Measurements from ENCODE around the gene KICS2. TPM values are rescaled to one million over a fixed set of nuclear protein-coding genes. Genes with fewer than 3 reads are reported as not detected.

The KICS2 gene
- total RNA-seq (2014; rRNA removed; shearing (Covaris generic)) = 3.9 and 10.2 TPM in 2 replicates

GRCh38 chr12:64222009-64222765, at the start of gene KICS2:
KICS2 (minus strand) TSS chr12:64222296; CDS start chr12:64222237, 59 bp downstream.
- DNase-seq (ENCODE audit: low read depth) = peak; percentile 89

- DNase-seq (ENCODE audit: low read depth) = no peak
Measured at GRCh38 chr12:64270411-64270810, 48.3 kb upstream of the KICS2 start.

GRCh38 chr12:64269161-64269560, 47.1 kb upstream of the KICS2 start:
- DNase-seq (ENCODE audit: low read depth) = no peak

GRCh38 chr12:64268409-64268808, 46.3 kb upstream of the KICS2 start:
- DNase-seq (ENCODE audit: low read depth) = no peak

GRCh38 chr12:64265839-64266238, 43.7 kb upstream of the KICS2 start:
- no peak for DNase-seq (ENCODE audit: low read depth)

- no peak for DNase-seq (ENCODE audit: low read depth)
Measured at GRCh38 chr12:64261813-64262212, 39.7 kb upstream of the KICS2 start.

GRCh38 chr12:64258576-64258975, 36.5 kb upstream of the KICS2 start:
- no peak for DNase-seq (ENCODE audit: low read depth)

- peak; percentile 59 for DNase-seq (ENCODE audit: low read depth)
Measured at GRCh38 chr12:64256166-64256800, 34.2 kb upstream of the KICS2 start.

- DNase-seq (ENCODE audit: low read depth) = no peak
Measured at GRCh38 chr12:64255249-64255648, 33.2 kb upstream of the KICS2 start.

- DNase-seq (ENCODE audit: low read depth) = no peak
Measured at GRCh38 chr12:64253356-64253755, 31.3 kb upstream of the KICS2 start.

- DNase-seq (ENCODE audit: low read depth) = no peak
Measured at GRCh38 chr12:64252681-64253080, 30.6 kb upstream of the KICS2 start.

GRCh38 chr12:64243809-64244208, 21.7 kb upstream of the KICS2 start:
- DNase-seq (ENCODE audit: low read depth) = no peak

GRCh38 chr12:64240781-64241180, 18.7 kb upstream of the KICS2 start:
- no peak for DNase-seq (ENCODE audit: low read depth)

- DNase-seq (ENCODE audit: low read depth) = no peak
Measured at GRCh38 chr12:64237382-64237781, 15.3 kb upstream of the KICS2 start.

GRCh38 chr12:64236549-64236948, 14.5 kb upstream of the KICS2 start:
- DNase-seq (ENCODE audit: low read depth) = peak; percentile 39

- DNase-seq (ENCODE audit: low read depth) = no peak
Measured at GRCh38 chr12:64232196-64232595, 10.1 kb upstream of the KICS2 start.

GRCh38 chr12:64229796-64230195, 7.7 kb upstream of the KICS2 start:
- no peak for DNase-seq (ENCODE audit: low read depth)

- no peak for DNase-seq (ENCODE audit: low read depth)
Measured at GRCh38 chr12:64229240-64229639, 7.1 kb upstream of the KICS2 start.

GRCh38 chr12:64225626-64226025, 3.5 kb upstream of the KICS2 start:
- no peak for DNase-seq (ENCODE audit: low read depth)

- peak; percentile 78 for DNase-seq (ENCODE audit: low read depth)
Measured at GRCh38 chr12:64221651-64222008, 466 bp downstream of the KICS2 start.

GRCh38 chr12:64220046-64220445, 2.0 kb downstream of the KICS2 start:
- no peak for DNase-seq (ENCODE audit: low read depth)

- no peak for DNase-seq (ENCODE audit: low read depth)
Measured at GRCh38 chr12:64219145-64219544, 3.0 kb downstream of the KICS2 start.

- DNase-seq (ENCODE audit: low read depth) = peak; percentile 8
Measured at GRCh38 chr12:64218597-64218996, 3.5 kb downstream of the KICS2 start.

Data from RPMI7951 (cell line).